MV-4-11 (cell line): ENCODE data around the gene FBXL17.

Experiments used
- DNase-seq: peaks from one replicate; lab custom pipeline; 2025; lab: John Stamatoyannopoulos, UW

Gene FBXL17

GRCh38 chr5:108373426-108373825 is 8.5 kb downstream of the FBXL17 start:
- no peak for DNase-seq

GRCh38 chr5:108372369-108372768 is 9.5 kb downstream of the FBXL17 start:
- no peak for DNase-seq

GRCh38 chr5:108371263-108371662 is 10.6 kb downstream of the FBXL17 start:
- DNase-seq: peak; percentile 43

- DNase-seq: no peak
Measured at GRCh38 chr5:108369167-108369566, 12.7 kb downstream of the FBXL17 start.

GRCh38 chr5:108367679-108368334 is 14.1 kb downstream of the FBXL17 start:
- DNase-seq: no peak

GRCh38 chr5:108366500-108366899 is 15.4 kb downstream of the FBXL17 start:
- DNase-seq: no peak

- no peak for DNase-seq
Measured at GRCh38 chr5:108361771-108362170, 20.1 kb downstream of the FBXL17 start.

GRCh38 chr5:108361239-108361638 is 20.7 kb downstream of the FBXL17 start:
- DNase-seq: no peak

GRCh38 chr5:108360280-108360679 is 21.6 kb downstream of the FBXL17 start:
- no peak for DNase-seq

- DNase-seq: no peak
Measured at GRCh38 chr5:108356286-108356685, 25.6 kb downstream of the FBXL17 start.

- DNase-seq: no peak
Measured at GRCh38 chr5:108353087-108353486, 28.8 kb downstream of the FBXL17 start.

GRCh38 chr5:108345541-108346171 is 36.2 kb downstream of the FBXL17 start:
- DNase-seq: peak; percentile 58

- no peak for DNase-seq
Measured at GRCh38 chr5:108344103-108344822, 37.6 kb downstream of the FBXL17 start.

- no peak for DNase-seq
Measured at GRCh38 chr5:108341866-108342265, 40.0 kb downstream of the FBXL17 start.

- no peak for DNase-seq
Measured at GRCh38 chr5:108340131-108340530, 41.8 kb downstream of the FBXL17 start.

GRCh38 chr5:108339220-108339619 is 42.7 kb downstream of the FBXL17 start:
- DNase-seq: no peak

- no peak for DNase-seq
Measured at GRCh38 chr5:108334225-108334624, 47.7 kb downstream of the FBXL17 start.

- no peak for DNase-seq
Measured at GRCh38 chr5:108326982-108327381, 54.9 kb downstream of the FBXL17 start.

GRCh38 chr5:108324886-108325285 is 57.0 kb downstream of the FBXL17 start:
- no peak for DNase-seq

- DNase-seq: no peak
Measured at GRCh38 chr5:108321341-108321740, 60.6 kb downstream of the FBXL17 start.

- no peak for DNase-seq
Measured at GRCh38 chr5:108320231-108320630, 61.7 kb downstream of the FBXL17 start.

- no peak for DNase-seq
Measured at GRCh38 chr5:108315829-108316228, 66.1 kb downstream of the FBXL17 start.

- DNase-seq: no peak
Measured at GRCh38 chr5:108312258-108312657, 69.6 kb downstream of the FBXL17 start.
